WTC11 (cell line): ENCODE results near the gene DSTN. TPM values are rescaled to one million over a fixed set of nuclear protein-coding genes. Genes with fewer than 3 reads are reported as not detected.

ENCODE experiments used
- ATAC-seq: fragments of 200-7000 bp; cut with Tn5 transposase; 2 replicates; pipeline ENCODE4 v1.10.0; 2021; ENCODE audit warnings: mild to moderate bottlenecking, moderate library complexity
- CTCF ChIA-PET: fragments of 300-600 bp; sonication (Branson Sonifier 250); formaldehyde crosslinking; loops from one replicate; lab custom pipeline; 2021; ENCODE audit warnings: antibody characterized with exemption; lab: Charles Lee
- POLR2A ChIA-PET: fragments of 350-600 bp; sonication (Branson Sonifier 250); formaldehyde crosslinking; loops from one replicate; lab custom pipeline; 2021; ENCODE audit warnings: antibody characterized with exemption; lab: Charles Lee
- DNase-seq: peaks from one replicate; pipeline ENCODE4 v3.0.0; 2021; ENCODE audit warnings: low spot score
- H3K27ac Mint-ChIP-seq: 2 replicates; pipeline ENCODE4 v1.8.0; 2021; ENCODE audit warnings: mixed read lengths
- H3K27me3 Mint-ChIP-seq: 2 replicates; pipeline ENCODE4 v1.8.0; 2021; ENCODE audit warnings: low read depth, mild to moderate bottlenecking, moderate library complexity, mixed read lengths
- H3K36me3 Mint-ChIP-seq: 2 replicates; pipeline ENCODE4 v1.8.0; 2021; ENCODE audit warnings: mixed read lengths
- H3K4me1 Mint-ChIP-seq: 2 replicates; pipeline ENCODE4 v1.8.0; 2022; ENCODE audit warnings: mixed read lengths
- H3K4me3 Mint-ChIP-seq: 2 replicates; pipeline ENCODE4 v1.8.0; 2021; ENCODE audit warnings: mild to moderate bottlenecking, moderate library complexity, mixed read lengths
- H3K9me3 Mint-ChIP-seq: 2 replicates; pipeline ENCODE4 v1.8.0; 2021; ENCODE audit warnings: mixed read lengths
- ATF1 ChIP-seq: sonication (generic); formaldehyde crosslinking; IDR thresholded peaks from 2 replicates; pipeline ENCODE4 v1.8.1; 2023; ENCODE audit warnings: mild to moderate bottlenecking, moderate library complexity, missing genetic modification reagents
- CREM ChIP-seq: sonication (generic); formaldehyde crosslinking; IDR thresholded peaks from 2 replicates; pipeline ENCODE4 v1.8.1; 2022; ENCODE audit warnings: mild to moderate bottlenecking, missing genetic modification reagents, moderate library complexity
- EMX1 ChIP-seq: fragments of 250-450 bp; sonication (Bioruptor Pico); IDR thresholded peaks from 2 replicates; pipeline ENCODE4 v1.8.0; 2021; ENCODE audit warnings: mild to moderate bottlenecking
- GRHL2 ChIP-seq: fragments of 250-450 bp; sonication (Bioruptor Pico); IDR thresholded peaks from 2 replicates; pipeline ENCODE4 v1.8.0; 2022; ENCODE audit warnings: mild to moderate bottlenecking, moderate library complexity; ENCODE audit not compliant: insufficient replicate concordance, severe bottlenecking
- GTF2I ChIP-seq: fragments of 250-450 bp; sonication (Bioruptor Pico); conservative IDR thresholded peaks from 2 replicates; pipeline ENCODE4 v1.4.0; 2021; ENCODE audit warnings: mild to moderate bottlenecking
- IRF2 ChIP-seq: sonication (generic); formaldehyde crosslinking; IDR thresholded peaks from 2 replicates; pipeline ENCODE4 v1.8.0; 2022; ENCODE audit warnings: low read depth, missing genetic modification reagents, borderline replicate concordance
- MXD4 ChIP-seq: fragments of 250-450 bp; sonication (Bioruptor Pico); IDR thresholded peaks from 2 replicates; pipeline ENCODE4 v1.8.0; 2021; ENCODE audit warnings: mild to moderate bottlenecking, moderate library complexity, borderline replicate concordance
- MYBL2 ChIP-seq: sonication (generic); formaldehyde crosslinking; IDR thresholded peaks from 2 replicates; pipeline ENCODE4 v1.8.1; 2023; ENCODE audit warnings: mild to moderate bottlenecking, moderate library complexity, missing genetic modification reagents
- NFE2L1 ChIP-seq: sonication (generic); formaldehyde crosslinking; IDR thresholded peaks from 2 replicates; pipeline ENCODE4 v1.8.1; 2023; ENCODE audit warnings: missing genetic modification reagents
- NR1H2 ChIP-seq: sonication (generic); formaldehyde crosslinking; IDR thresholded peaks from 2 replicates; pipeline ENCODE4 v1.9.0; 2021; ENCODE audit warnings: mild to moderate bottlenecking, moderate library complexity, missing genetic modification reagents
- NR2C2 ChIP-seq: sonication (generic); formaldehyde crosslinking; IDR thresholded peaks from 2 replicates; pipeline ENCODE4 v1.8.0; 2022; ENCODE audit warnings: mild to moderate bottlenecking, missing genetic modification reagents
- OVOL2 ChIP-seq: fragments of 250-450 bp; sonication (Bioruptor Pico); IDR thresholded peaks from 2 replicates; pipeline ENCODE4 v1.9.0; 2021; ENCODE audit warnings: mild to moderate bottlenecking, borderline replicate concordance
- RORB ChIP-seq: fragments of 250-450 bp; sonication (Bioruptor Pico); IDR thresholded peaks from 2 replicates; pipeline ENCODE4 v1.9.0; 2021; ENCODE audit warnings: mild to moderate bottlenecking
- SMAD3 ChIP-seq: sonication (generic); formaldehyde crosslinking; IDR thresholded peaks from 2 replicates; pipeline ENCODE4 v1.8.0; 2022; ENCODE audit warnings: missing genetic modification reagents, mild to moderate bottlenecking, borderline replicate concordance
- SOX15 ChIP-seq: fragments of 250-450 bp; sonication (Bioruptor Pico); IDR thresholded peaks from 2 replicates; pipeline ENCODE4 v1.9.0; 2021; ENCODE audit warnings: mild to moderate bottlenecking
- ZNF232 ChIP-seq: sonication (generic); formaldehyde crosslinking; IDR thresholded peaks from 2 replicates; pipeline ENCODE4 v1.8.0; 2022; ENCODE audit warnings: mild to moderate bottlenecking, missing genetic modification reagents
- ZNF396 ChIP-seq: fragments of 250-450 bp; sonication (Bioruptor Pico); IDR thresholded peaks from 2 replicates; pipeline ENCODE4 v1.8.0; 2021; ENCODE audit warnings: mild to moderate bottlenecking, moderate library complexity, borderline replicate concordance
- total RNA-seq: library from RNA; stranded (reverse); gene quantifications from 3 replicates; pipeline ENCODE4 v1.2.3, GENCODE V29; 2021
- TF ChIP-seq, protein P1 (sequence below): fragments of 200-600 bp; IDR thresholded peaks from 2 replicates; pipeline ENCODE4 v1.8.0; 2022; ENCODE audit warnings: antibody characterized with exemption
- TF ChIP-seq, protein P2 (sequence below): sonication (generic); formaldehyde crosslinking; IDR thresholded peaks from 2 replicates; pipeline ENCODE4 v1.8.1; 2022; ENCODE audit warnings: low read depth, mild to moderate bottlenecking, moderate library complexity, missing genetic modification reagents, borderline replicate concordance
- TF ChIP-seq, protein P3 (sequence below): sonication (generic); formaldehyde crosslinking; IDR thresholded peaks from 2 replicates; pipeline ENCODE4 v1.8.0; 2023; ENCODE audit warnings: missing genetic modification reagents, mild to moderate bottlenecking, borderline replicate concordance
- TF ChIP-seq, protein P4 (sequence below): fragments of 250-450 bp; sonication (Bioruptor Pico); IDR thresholded peaks from 2 replicates; pipeline ENCODE4 v1.9.0; 2021; ENCODE audit warnings: moderate library complexity, mild to moderate bottlenecking, inconsistent platforms, borderline replicate concordance
- TF ChIP-seq, protein P5 (sequence below): sonication (generic); formaldehyde crosslinking; conservative IDR thresholded peaks from 2 replicates; pipeline ENCODE4 v1.8.1; 2022; ENCODE audit warnings: mild to moderate bottlenecking, missing genetic modification reagents
- TF ChIP-seq, protein P6 (sequence below): sonication (generic); formaldehyde crosslinking; IDR thresholded peaks from 2 replicates; pipeline ENCODE4 v1.8.0; 2022; ENCODE audit warnings: missing genetic modification reagents

The DSTN gene
- total RNA-seq, 1 experiment from 2014 or later, result 153 TPM

DNA sequence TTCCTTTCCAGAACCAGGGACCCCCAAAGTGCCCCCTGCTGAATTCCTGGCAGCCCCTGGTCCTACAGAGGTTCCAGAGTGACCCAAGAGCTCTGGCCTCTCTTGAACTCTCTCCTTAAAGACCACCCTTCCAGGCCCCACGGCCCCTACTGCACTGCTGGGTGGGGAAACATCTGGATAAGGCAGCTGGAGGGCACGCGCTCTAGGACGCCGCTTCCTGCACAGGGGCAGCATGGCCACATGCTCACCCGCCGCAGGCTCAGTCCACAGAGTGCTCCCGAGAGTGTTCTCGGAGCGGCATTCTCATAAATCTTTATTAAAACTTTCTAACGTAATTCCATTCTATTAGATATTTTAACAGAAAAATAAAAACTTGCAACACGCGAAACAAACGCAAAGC, 75.1 kb downstream of the DSTN start:
- ATAC-seq, result no peak
- Mint-ChIP-seq H3K9me3 (no peaks in the 10 kb centered on the region), H3K4me3 (no peak overlapping the region)

DNA sequence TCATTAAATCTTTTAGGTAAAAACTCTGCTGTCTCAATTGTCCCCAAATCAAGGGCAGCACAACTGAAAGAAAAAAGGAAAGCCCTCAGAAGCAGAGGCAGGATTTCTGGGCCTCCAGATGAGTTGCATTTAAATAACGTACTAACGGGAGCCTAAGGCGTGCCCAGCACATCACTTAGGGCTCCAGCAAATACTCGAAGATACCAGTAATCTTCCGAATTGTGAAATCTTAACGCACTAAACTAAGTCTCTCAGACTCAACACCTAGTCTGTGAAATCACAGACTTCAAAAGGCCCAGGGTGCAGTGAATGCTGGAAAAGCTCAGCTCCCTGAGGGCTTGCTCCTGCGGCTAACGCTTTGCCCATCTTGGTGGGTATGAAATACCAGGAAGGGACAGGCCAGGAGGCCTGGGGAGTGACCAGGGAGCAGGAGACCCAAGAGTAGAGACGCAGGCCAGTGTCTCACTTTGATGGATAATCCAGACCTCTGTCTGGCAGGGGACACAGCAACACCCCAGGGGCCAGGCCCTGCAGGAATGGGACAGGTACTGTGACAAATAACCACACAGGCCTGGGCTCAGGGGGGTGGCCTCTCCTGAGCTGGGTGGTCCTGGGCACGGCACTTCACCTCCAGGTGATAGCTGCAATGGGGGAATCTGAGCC, 75.8 kb downstream of the DSTN start:
- H3K4me1 Mint-ChIP-seq, result peaks cover 41% of the 10 kb centered on the region
- ChIA-PET POLR2A (no interaction called here), CTCF (interaction anchor here (0.7 to 1.7 kb wide), 5 partner anchors 9 to 229 kb away, joined by 3 to 8 read pairs (median 4); partner anchors contain the start of gene RRBP1)
- no peak overlapping the region for H3K4me3 Mint-ChIP-seq
- no peaks in the 10 kb centered on the region for H3K27me3 Mint-ChIP-seq
- DNase-seq (no peak), ATAC-seq (no peak)
- H3K36me3 Mint-ChIP-seq, result peaks cover 8% of the 10 kb centered on the region; the same call in 1 of the 2 replicates
- H3K9me3 Mint-ChIP-seq, result no peaks in the 10 kb centered on the region
- H3K27ac Mint-ChIP-seq, result peak overlapping the region; percentile 57; the same call in 1 of the 2 replicates
- TF ChIP-seq EMX1 (CRISPR knock-in tag), result no peak
- TF ChIP-seq IRF2 (CRISPR knock-in tag), result no peak
- TF ChIP-seq, protein P1, sequence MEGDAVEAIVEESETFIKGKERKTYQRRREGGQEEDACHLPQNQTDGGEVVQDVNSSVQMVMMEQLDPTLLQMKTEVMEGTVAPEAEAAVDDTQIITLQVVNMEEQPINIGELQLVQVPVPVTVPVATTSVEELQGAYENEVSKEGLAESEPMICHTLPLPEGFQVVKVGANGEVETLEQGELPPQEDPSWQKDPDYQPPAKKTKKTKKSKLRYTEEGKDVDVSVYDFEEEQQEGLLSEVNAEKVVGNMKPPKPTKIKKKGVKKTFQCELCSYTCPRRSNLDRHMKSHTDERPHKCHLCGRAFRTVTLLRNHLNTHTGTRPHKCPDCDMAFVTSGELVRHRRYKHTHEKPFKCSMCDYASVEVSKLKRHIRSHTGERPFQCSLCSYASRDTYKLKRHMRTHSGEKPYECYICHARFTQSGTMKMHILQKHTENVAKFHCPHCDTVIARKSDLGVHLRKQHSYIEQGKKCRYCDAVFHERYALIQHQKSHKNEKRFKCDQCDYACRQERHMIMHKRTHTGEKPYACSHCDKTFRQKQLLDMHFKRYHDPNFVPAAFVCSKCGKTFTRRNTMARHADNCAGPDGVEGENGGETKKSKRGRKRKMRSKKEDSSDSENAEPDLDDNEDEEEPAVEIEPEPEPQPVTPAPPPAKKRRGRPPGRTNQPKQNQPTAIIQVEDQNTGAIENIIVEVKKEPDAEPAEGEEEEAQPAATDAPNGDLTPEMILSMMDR, result no peak
- TF ChIP-seq SOX15 (CRISPR knock-in tag), result no peak
- TF ChIP-seq, protein P2, sequence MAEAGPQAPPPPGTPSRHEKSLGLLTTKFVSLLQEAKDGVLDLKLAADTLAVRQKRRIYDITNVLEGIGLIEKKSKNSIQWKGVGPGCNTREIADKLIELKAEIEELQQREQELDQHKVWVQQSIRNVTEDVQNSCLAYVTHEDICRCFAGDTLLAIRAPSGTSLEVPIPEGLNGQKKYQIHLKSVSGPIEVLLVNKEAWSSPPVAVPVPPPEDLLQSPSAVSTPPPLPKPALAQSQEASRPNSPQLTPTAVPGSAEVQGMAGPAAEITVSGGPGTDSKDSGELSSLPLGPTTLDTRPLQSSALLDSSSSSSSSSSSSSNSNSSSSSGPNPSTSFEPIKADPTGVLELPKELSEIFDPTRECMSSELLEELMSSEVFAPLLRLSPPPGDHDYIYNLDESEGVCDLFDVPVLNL (CRISPR knock-in tag), result no peak
- no peak for TF ChIP-seq GTF2I (CRISPR knock-in tag)
- TF ChIP-seq, protein P3, sequence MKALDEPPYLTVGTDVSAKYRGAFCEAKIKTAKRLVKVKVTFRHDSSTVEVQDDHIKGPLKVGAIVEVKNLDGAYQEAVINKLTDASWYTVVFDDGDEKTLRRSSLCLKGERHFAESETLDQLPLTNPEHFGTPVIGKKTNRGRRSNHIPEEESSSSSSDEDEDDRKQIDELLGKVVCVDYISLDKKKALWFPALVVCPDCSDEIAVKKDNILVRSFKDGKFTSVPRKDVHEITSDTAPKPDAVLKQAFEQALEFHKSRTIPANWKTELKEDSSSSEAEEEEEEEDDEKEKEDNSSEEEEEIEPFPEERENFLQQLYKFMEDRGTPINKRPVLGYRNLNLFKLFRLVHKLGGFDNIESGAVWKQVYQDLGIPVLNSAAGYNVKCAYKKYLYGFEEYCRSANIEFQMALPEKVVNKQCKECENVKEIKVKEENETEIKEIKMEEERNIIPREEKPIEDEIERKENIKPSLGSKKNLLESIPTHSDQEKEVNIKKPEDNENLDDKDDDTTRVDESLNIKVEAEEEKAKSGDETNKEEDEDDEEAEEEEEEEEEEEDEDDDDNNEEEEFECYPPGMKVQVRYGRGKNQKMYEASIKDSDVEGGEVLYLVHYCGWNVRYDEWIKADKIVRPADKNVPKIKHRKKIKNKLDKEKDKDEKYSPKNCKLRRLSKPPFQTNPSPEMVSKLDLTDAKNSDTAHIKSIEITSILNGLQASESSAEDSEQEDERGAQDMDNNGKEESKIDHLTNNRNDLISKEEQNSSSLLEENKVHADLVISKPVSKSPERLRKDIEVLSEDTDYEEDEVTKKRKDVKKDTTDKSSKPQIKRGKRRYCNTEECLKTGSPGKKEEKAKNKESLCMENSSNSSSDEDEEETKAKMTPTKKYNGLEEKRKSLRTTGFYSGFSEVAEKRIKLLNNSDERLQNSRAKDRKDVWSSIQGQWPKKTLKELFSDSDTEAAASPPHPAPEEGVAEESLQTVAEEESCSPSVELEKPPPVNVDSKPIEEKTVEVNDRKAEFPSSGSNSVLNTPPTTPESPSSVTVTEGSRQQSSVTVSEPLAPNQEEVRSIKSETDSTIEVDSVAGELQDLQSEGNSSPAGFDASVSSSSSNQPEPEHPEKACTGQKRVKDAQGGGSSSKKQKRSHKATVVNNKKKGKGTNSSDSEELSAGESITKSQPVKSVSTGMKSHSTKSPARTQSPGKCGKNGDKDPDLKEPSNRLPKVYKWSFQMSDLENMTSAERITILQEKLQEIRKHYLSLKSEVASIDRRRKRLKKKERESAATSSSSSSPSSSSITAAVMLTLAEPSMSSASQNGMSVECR, result no peak

More for the DNA sequence above, 75.1 kb downstream of the DSTN start:
- Mint-ChIP-seq H3K36me3 (peaks cover 13% of the 10 kb centered on the region), H3K27ac (peak overlapping the region; percentile 84), H3K27me3 (no peaks in the 10 kb centered on the region), H3K4me1 (peaks cover 39% of the 10 kb centered on the region)
- no peak for DNase-seq
- CTCF ChIA-PET, result interaction anchor here (1.6 to 1.7 kb wide), 2 partner anchors 10 to 37 kb away, joined by 6 to 8 read pairs; partner anchors contain the start of gene RRBP1
- no peak for TF ChIP-seq GRHL2 (CRISPR knock-in tag)
- TF ChIP-seq, protein P1, result no peak
- no peak for TF ChIP-seq ZNF396
- no peak for TF ChIP-seq ZNF232
- no peak for TF ChIP-seq OVOL2
- TF ChIP-seq MXD4, result no peak
- TF ChIP-seq CREM (CRISPR knock-in tag), result no peak
- TF ChIP-seq, protein P4, sequence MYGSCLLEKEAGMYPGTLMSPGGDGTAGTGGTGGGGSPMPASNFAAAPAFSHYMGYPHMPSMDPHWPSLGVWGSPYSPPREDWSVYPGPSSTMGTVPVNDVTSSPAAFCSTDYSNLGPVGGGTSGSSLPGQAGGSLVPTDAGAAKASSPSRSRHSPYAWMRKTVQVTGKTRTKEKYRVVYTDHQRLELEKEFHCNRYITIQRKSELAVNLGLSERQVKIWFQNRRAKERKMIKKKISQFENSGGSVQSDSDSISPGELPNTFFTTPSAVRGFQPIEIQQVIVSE (CRISPR knock-in tag), result no peak
- TF ChIP-seq NR1H2 (CRISPR knock-in tag), result no peak
- no peak for TF ChIP-seq NR2C2 (CRISPR knock-in tag)
- TF ChIP-seq, protein P5, sequence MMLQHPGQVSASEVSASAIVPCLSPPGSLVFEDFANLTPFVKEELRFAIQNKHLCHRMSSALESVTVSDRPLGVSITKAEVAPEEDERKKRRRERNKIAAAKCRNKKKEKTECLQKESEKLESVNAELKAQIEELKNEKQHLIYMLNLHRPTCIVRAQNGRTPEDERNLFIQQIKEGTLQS (CRISPR knock-in tag), result no peak
- no peak for TF ChIP-seq SOX15 (CRISPR knock-in tag)
- TF ChIP-seq, protein P6, sequence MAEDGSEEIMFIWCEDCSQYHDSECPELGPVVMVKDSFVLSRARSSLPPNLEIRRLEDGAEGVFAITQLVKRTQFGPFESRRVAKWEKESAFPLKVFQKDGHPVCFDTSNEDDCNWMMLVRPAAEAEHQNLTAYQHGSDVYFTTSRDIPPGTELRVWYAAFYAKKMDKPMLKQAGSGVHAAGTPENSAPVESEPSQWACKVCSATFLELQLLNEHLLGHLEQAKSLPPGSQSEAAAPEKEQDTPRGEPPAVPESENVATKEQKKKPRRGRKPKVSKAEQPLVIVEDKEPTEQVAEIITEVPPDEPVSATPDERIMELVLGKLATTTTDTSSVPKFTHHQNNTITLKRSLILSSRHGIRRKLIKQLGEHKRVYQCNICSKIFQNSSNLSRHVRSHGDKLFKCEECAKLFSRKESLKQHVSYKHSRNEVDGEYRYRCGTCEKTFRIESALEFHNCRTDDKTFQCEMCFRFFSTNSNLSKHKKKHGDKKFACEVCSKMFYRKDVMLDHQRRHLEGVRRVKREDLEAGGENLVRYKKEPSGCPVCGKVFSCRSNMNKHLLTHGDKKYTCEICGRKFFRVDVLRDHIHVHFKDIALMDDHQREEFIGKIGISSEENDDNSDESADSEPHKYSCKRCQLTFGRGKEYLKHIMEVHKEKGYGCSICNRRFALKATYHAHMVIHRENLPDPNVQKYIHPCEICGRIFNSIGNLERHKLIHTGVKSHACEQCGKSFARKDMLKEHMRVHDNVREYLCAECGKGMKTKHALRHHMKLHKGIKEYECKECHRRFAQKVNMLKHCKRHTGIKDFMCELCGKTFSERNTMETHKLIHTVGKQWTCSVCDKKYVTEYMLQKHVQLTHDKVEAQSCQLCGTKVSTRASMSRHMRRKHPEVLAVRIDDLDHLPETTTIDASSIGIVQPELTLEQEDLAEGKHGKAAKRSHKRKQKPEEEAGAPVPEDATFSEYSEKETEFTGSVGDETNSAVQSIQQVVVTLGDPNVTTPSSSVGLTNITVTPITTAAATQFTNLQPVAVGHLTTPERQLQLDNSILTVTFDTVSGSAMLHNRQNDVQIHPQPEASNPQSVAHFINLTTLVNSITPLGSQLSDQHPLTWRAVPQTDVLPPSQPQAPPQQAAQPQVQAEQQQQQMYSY, result no peak
- TF ChIP-seq RORB, result no peak
- no peak for TF ChIP-seq MYBL2 (CRISPR knock-in tag)
- no peak for TF ChIP-seq SMAD3 (CRISPR knock-in tag)
- TF ChIP-seq ATF1, result no peak
- TF ChIP-seq NFE2L1 (CRISPR knock-in tag), result no peak
- POLR2A ChIA-PET, result no interaction called here
